SH-SY5Y (cell line): ENCODE measurements around the gene KCNMB1.

Experiments
- GATA2 ChIP-seq: IDR thresholded peaks from 2 replicates; pipeline ENCODE4 v1.6.1; 2011; ENCODE audit warnings: mild to moderate bottlenecking, low read depth, low read length
- GATA3 ChIP-seq: IDR thresholded peaks from 2 replicates; pipeline ENCODE4 v1.6.1; 2011; ENCODE audit warnings: low read depth, mild to moderate bottlenecking, low read length, moderate library complexity

DNA sequence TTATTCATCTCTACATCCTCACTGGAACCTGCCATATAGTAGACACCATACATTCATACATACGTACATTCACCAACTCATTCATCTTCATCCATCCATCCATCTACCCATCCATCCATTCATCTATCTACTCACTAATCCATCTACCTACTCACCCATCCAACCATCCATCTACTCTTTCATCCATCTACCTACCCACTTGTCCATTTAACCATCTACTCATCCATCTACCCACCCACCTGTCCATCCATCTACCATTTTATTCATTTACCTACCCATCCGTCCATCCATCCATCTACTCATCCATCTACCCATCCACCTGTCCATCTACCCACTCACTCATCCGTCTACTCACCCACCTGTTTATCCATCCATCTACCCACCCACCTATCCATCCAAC, 59.6 kb downstream of the KCNMB1 start:
- TF ChIP-seq GATA2 (no peak), GATA3 (no peak)
